NT2/D1 (cell line): Measurements from ENCODE around the gene ZNF574.

Experiments used
- SUZ12 ChIP-seq: IDR thresholded peaks from 2 replicates; pipeline ENCODE4 v1.6.1; 2011; ENCODE audit not compliant: insufficient read length, insufficient read depth; ENCODE audit errors: extremely low read depth
- YY1 ChIP-seq: IDR thresholded peaks from 2 replicates; pipeline ENCODE4 v1.6.1; 2011; ENCODE audit not compliant: insufficient read length, insufficient read depth
- ZNF274 ChIP-seq: IDR thresholded peaks from 2 replicates; pipeline ENCODE4 v1.6.1; 2011; ENCODE audit warnings: mild to moderate bottlenecking, low read depth, low read length

- TF ChIP-seq YY1, result no peak
- no peak for TF ChIP-seq ZNF274
- TF ChIP-seq SUZ12, result no peak
Observed at GRCh38 chr19:42080764-42081375, 4.9 kb downstream of the ZNF574 start.
